ENCODE data around the gene AIFM3.

Gene AIFM3

DNA sequence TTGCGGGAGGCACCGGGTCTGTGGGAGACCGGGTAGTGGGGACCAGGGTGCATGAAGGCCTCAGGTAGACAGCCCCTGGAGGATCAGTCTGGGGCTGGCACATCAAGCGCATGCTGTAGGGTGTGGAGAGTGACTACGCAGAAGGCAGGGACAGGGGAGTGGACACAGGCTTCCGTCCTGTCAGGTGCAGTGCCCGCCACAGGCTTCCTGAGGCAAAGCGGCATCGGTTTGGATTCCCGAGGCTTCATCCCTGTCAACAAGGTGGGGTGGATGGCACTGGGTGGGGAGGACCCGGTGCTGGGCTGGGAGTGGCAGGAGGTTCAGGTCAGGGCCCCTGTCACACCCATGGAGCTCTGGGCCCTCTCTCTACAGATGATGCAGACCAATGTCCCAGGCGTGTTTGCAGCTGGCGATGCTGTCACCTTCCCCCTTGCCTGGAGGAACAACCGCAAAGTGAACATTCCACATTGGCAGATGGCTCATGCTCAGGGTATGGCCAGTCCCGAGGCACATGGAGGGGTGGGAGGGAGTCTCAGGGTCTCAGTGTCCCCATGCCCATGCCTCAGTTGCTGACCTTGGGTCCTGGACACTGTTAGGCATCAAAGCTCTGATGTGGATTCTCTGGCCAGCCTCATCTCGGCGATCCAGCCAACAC lies 10.6 kb downstream of the AIFM3 start:
- Histone ChIP-seq H2AFZ (ENCODE audit: low read depth, low read length) (no peak overlapping the region), H3K27me3 (ENCODE audit: low read depth, low read length) (no peaks in the 10 kb centered on the region)

GRCh38 chr22:20978419-20978818 lies 11.4 kb downstream of the AIFM3 start:
- Histone ChIP-seq H4K20me1 (ENCODE audit: insufficient read depth, low read length) (no peaks in the 10 kb centered on the region), H3K27me3 (ENCODE audit: low read depth, low read length) (no peaks in the 10 kb centered on the region), H2AFZ (ENCODE audit: low read depth, low read length) (no peak overlapping the region), H3K79me2 (ENCODE audit: low read length) (peaks cover 19% of the 10 kb centered on the region), H3K27ac (ENCODE audit: low read length) (no peak overlapping the region), H3K9ac (ENCODE audit: low read length) (no peak overlapping the region), H3K4me1 (ENCODE audit: low read length) (peaks cover 15% of the 10 kb centered on the region), H3K9me3 (ENCODE audit: insufficient read depth, low read length) (no peaks in the 10 kb centered on the region), H3K4me2 (ENCODE audit: low read length) (no peak overlapping the region), H3K4me3 (ENCODE audit: low read length) (no peak overlapping the region), H3K36me3 (replicated peaks; ENCODE audit: low read depth, low read length) (no peaks in the 10 kb centered on the region)
- TF ChIP-seq CTCF (IDR thresholded peaks at IDR 0.05; ENCODE audit: low read depth, low read length) (no peak), EZH2phosphoT487 (IDR thresholded peaks at IDR 0.05; ENCODE audit: low read depth) (no peak)

More for the DNA sequence above, 10.6 kb downstream of the AIFM3 start:
- Histone ChIP-seq H3K9ac (ENCODE audit: low read length) (no peak overlapping the region), H3K79me2 (ENCODE audit: low read length) (peaks cover 11% of the 10 kb centered on the region), H3K36me3 (replicated peaks; ENCODE audit: low read depth, low read length) (no peaks in the 10 kb centered on the region), H4K20me1 (ENCODE audit: insufficient read depth, low read length) (no peaks in the 10 kb centered on the region), H3K4me2 (ENCODE audit: low read length) (no peak overlapping the region), H3K9me3 (ENCODE audit: insufficient read depth, low read length) (no peaks in the 10 kb centered on the region), H3K4me1 (ENCODE audit: low read length) (peaks cover 8% of the 10 kb centered on the region), H3K4me3 (ENCODE audit: low read length) (no peak overlapping the region), H3K27ac (ENCODE audit: low read length) (no peak overlapping the region)
- TF ChIP-seq CTCF (IDR thresholded peaks at IDR 0.05; ENCODE audit: low read depth, low read length) = no peak
- TF ChIP-seq EZH2phosphoT487 (IDR thresholded peaks at IDR 0.05; ENCODE audit: low read depth) = no peak

GRCh38 chr22:20979243-20979809 lies 12.3 kb downstream of the AIFM3 start:
- H4K20me1 ChIP-seq (ENCODE audit: insufficient read depth, low read length) = no peaks in the 10 kb centered on the region
- H3K4me2 ChIP-seq (ENCODE audit: low read length) = no peak overlapping the region
- TF ChIP-seq CTCF (IDR thresholded peaks at IDR 0.05; ENCODE audit: low read depth, low read length) = no peak
- TF ChIP-seq EZH2phosphoT487 (IDR thresholded peaks at IDR 0.05; ENCODE audit: low read depth) = no peak
- H3K79me2 ChIP-seq (ENCODE audit: low read length) = peaks cover 20% of the 10 kb centered on the region
- peaks cover 3% of the 10 kb centered on the region for H3K36me3 ChIP-seq (replicated peaks; ENCODE audit: low read depth, low read length)
- H3K27me3 ChIP-seq (ENCODE audit: low read depth, low read length) = no peaks in the 10 kb centered on the region
- H3K4me1 ChIP-seq (ENCODE audit: low read length) = peaks cover 16% of the 10 kb centered on the region
- no peak overlapping the region for H3K27ac ChIP-seq (ENCODE audit: low read length)
- no peak overlapping the region for H3K9ac ChIP-seq (ENCODE audit: low read length)
- no peak overlapping the region for H2AFZ ChIP-seq (ENCODE audit: low read depth, low read length)
- no peaks in the 10 kb centered on the region for H3K9me3 ChIP-seq (ENCODE audit: insufficient read depth, low read length)
- H3K4me3 ChIP-seq (ENCODE audit: low read length) = no peak overlapping the region

DNA sequence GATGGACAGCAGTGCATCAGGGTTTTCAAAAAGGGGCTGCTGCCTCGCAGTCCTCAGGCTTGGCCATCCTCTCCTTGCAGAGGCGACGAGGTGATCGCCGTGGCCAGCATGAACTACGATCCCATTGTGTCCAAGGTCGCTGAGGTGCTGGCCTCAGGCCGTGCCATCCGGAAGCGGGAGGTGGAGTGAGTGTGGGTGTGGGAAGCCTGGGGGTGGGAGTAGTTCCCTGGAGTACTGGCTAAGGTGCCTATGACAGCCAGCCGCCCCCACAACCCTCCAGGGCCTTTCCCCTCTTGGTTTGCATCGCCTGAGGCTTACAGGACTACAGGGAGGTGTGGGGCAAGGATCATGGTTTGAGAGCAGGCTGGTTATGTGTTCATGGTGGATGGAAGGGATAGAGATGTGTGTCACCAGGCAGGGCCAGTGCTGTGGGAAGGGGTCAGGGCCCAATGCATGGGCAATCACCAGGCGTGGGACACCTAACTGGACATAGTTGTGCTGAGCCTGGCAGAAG lies 12.9 kb downstream of the AIFM3 start:
- Histone ChIP-seq H3K9me3 (ENCODE audit: insufficient read depth, low read length) (no peaks in the 10 kb centered on the region), H3K9ac (ENCODE audit: low read length) (no peak overlapping the region), H3K4me1 (ENCODE audit: low read length) (peaks cover 16% of the 10 kb centered on the region), H3K4me3 (ENCODE audit: low read length) (no peak overlapping the region), H3K27ac (ENCODE audit: low read length) (no peak overlapping the region), H3K27me3 (ENCODE audit: low read depth, low read length) (no peaks in the 10 kb centered on the region), H3K36me3 (replicated peaks; ENCODE audit: low read depth, low read length) (peaks cover 6% of the 10 kb centered on the region), H3K79me2 (ENCODE audit: low read length) (peaks cover 20% of the 10 kb centered on the region), H4K20me1 (ENCODE audit: insufficient read depth, low read length) (no peaks in the 10 kb centered on the region), H3K4me2 (ENCODE audit: low read length) (no peak overlapping the region), H2AFZ (ENCODE audit: low read depth, low read length) (no peak overlapping the region)
- TF ChIP-seq EZH2phosphoT487 (IDR thresholded peaks at IDR 0.05; ENCODE audit: low read depth) (no peak), CTCF (IDR thresholded peaks at IDR 0.05; ENCODE audit: low read depth, low read length) (no peak)

Data from OCI-LY3 (cell line).